A204.1 (cell line): ENCODE results near the gene RAMP1.

Source experiments
- FAIRE-seq: peaks from 2 replicates; lab custom pipeline; 2012; peaks lifted over from hg19 to GRCh38; lab: Jason Lieb, UNC

Gene RAMP1

DNA sequence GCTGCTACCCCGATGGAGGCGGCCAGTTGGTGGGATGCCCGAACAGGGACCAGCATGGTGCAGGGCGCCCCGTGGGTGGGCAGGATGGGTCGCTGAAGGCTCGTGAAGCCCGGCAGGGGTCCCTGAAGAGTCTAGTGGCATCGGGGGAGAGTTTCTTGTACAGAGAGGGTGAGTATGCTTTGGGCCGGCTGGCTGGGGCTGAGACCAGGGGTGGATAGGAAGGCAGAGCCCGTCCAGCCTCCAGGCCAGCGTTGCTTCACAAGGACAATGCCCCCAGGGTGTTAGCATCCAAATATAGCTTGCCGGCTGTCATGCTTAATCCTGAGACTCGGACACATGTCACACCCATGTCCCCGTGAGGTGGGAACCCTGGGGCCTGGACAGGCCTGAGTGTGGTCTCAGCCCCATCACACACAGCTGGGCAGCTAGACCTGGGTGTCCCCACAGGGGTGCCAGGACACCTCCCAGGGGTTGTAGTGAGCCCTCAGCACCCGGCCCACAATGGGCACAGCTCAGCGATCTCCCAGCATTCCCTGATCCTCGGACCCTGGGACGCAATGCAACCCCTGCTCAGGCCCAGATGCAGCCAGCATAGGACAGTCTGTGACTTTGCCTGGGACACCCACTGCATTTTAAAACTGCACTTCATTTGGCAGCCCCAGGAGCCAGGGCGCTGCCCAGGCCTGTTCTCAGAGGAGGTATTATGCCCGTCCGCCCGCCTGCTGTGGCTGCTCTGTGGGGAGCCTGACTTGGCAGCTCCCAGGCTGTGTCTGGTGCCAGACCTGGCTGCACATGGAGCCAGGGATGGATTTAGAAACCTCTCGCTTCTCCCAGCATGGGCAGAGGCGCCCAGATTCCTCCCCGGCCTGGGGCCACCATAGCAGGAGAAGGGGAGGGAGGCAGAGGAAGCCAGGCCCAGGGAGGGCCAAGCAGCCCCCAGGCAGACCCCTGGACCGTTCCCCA is 36.4 kb downstream of the RAMP1 start:
- FAIRE-seq = no peak

DNA sequence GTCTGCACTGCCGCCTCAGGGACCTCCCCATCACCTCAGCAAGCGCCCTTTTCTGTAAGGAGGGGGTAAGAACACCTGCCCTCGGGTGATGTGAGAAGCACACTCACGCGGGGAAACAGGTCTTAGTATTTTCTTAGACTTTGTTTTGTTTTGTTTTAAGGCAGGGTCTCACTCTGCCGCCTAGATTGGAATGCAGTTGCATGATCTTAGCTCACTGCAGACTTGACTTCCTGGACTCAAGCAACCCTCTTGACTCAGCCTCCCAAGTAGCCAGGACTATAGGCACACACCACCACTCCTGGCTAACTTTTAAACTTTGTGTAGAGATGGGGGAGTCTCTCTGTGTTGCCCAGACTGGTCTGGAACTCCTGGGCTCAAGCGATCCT is 37.1 kb downstream of the RAMP1 start:
- FAIRE-seq = no peak

- FAIRE-seq = no peak
Measured at GRCh38 chr2:237896956-237897355, 37.5 kb downstream of the RAMP1 start.

DNA sequence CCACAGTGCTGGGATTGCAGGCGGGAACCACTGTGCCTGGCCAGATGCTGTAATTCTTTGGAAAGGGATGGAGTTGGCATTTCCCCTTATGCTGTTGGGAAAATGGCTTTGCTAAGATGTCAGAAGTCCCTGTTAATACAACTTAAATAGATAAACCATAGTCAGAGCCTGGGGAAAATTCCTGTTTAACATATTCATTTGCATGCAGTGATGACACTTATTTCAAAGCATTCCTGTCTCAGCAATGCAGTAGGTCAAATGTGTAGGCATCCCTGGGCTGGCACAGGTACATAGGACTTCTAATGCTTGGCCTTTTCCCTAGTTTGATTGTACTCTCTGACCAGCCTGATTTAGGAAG is 38.6 kb downstream of the RAMP1 start:
- FAIRE-seq = no peak

DNA sequence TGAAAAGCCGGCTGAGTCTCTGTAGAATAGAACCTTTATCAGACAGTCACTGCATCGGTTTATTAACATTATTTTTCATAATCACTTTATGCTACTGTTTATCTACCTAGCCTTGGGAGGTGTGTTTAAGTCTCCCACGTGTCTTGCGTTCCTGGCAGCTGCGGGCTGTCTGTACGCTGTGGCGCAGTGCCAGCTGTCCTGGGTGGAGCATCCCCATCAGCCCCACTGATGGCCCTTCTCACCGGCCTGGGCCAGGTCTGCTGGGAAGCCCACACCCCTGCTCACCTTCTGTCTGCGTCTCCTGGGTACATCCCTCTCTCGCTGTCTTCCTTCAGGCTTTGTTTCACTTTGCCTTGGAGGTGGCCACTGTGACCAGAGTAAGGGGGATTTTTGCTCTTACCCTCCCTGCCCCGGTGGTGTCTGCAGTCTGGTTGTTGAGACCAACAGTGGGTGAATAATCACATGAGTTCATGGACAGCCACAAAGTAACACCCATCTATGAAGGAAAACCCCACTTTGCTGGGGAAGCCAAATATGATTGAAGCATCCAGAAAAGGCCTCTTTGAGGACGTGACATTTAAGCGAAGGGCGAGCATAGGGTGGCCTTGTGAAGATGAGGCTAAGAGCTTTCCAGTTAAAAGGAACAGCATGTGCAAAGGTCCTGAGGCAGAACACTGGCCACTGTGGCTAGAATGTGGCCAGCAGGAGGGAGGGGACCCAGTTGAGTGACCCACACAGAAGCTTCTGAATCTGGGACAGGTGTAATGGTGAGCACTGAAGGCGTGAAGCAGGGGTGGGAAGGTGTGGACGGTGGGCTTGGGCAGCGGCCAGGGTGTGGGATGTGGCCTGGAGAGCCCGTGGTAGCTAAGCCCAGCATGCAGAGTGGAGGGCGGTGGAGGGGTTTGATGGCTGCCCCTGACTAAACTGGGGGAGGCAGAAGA is 41.7 kb downstream of the RAMP1 start:
- FAIRE-seq = no peak

GRCh38 chr2:237901932-237902850 is 42.8 kb downstream of the RAMP1 start:
- no peak for FAIRE-seq

DNA sequence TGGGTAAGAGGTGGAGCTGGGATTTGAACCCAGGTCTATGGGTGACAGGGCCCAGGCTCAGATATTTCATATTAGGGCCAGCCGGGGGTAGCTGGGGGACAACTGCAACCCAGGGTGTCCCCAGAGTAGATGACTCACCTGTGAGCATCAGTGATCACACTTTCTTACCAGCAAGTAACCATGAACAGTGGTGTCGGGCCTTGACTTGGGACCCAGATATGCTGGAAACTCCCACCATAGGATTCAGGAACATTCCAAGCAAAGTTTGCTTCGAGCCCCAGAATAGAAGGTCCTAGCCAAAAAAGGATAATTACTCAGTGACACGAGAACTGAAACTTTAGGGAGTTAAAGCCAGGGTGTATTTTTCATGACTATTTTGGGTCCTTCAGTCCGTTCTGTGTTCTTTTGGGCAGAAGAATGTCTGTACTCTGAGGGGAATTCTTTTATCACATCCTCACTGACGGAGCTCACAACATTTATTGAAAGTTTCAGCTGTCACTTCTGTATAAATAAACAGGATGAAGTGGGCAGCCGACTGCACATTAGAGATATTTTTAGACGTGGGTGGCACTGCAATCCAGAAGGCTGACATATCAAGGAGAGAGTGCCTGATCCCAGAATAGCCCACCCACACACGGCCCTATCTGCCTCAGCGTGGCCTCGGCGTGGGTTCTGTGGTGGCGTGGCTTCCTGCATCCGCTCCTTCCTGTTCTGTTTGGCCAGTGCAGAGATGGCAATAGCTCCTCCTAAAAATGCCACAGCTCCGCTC is 45.6 kb downstream of the RAMP1 start:
- no peak for FAIRE-seq

DNA sequence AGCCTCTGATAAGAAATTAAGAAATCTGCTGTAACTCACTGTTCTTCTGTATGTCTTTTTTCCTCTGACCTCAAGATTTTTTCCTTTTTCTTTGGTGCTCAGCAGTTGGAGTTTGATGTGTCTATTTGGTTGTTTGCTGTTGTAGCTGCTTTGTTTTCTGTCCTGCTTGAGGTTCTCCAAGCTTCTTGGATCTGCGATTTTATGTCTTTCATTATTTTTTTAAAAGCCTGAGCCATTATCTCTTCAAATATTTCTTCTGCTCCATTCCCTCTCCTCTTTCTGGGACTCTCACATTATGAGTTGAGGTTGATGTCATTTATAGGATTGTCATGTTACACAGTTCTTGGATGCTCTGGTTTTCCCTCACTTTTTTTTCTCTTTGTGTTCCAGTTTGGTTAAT is 47.7 kb downstream of the RAMP1 start:
- FAIRE-seq = no peak

- FAIRE-seq = no peak
Measured at GRCh38 chr2:237909075-237909695, 49.8 kb downstream of the RAMP1 start.

GRCh38 chr2:237909801-237910475 is 50.5 kb downstream of the RAMP1 start:
- FAIRE-seq = no peak

DNA sequence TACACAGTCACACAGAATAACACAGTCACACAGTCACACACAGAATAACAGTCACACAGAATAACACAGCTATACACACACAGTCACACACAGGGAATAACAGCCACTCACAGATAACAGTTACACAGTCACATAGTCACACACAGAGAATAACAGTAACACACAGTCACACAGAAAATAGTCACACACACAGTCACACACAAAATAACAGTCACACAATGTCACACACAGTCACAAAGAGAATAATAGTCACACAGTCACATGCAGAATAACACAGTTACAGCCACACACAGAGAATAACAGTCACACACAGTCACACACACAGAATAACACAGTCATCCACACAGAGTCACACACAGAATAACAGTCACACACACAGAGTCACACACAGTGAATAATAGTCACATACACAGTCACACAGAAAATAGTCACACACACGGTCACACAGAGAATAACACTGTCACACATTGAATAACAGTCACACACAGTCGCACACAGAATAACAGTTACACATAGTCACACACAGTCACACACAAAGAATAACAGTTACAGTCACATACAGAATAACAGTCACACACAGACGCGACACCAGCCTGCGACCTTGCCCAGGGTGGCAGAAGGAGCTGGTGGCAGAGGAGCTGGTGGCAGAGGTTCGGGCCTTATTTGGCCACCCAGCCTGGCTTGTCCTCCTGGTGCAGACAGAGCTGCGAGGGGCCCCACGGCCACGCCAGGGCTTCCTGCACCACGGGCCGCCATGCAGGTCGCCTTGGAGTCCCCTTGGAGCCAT is 51.3 kb downstream of the RAMP1 start:
- no peak for FAIRE-seq

GRCh38 chr2:237911363-237912017 is 52.1 kb downstream of the RAMP1 start:
- FAIRE-seq = no peak

DNA sequence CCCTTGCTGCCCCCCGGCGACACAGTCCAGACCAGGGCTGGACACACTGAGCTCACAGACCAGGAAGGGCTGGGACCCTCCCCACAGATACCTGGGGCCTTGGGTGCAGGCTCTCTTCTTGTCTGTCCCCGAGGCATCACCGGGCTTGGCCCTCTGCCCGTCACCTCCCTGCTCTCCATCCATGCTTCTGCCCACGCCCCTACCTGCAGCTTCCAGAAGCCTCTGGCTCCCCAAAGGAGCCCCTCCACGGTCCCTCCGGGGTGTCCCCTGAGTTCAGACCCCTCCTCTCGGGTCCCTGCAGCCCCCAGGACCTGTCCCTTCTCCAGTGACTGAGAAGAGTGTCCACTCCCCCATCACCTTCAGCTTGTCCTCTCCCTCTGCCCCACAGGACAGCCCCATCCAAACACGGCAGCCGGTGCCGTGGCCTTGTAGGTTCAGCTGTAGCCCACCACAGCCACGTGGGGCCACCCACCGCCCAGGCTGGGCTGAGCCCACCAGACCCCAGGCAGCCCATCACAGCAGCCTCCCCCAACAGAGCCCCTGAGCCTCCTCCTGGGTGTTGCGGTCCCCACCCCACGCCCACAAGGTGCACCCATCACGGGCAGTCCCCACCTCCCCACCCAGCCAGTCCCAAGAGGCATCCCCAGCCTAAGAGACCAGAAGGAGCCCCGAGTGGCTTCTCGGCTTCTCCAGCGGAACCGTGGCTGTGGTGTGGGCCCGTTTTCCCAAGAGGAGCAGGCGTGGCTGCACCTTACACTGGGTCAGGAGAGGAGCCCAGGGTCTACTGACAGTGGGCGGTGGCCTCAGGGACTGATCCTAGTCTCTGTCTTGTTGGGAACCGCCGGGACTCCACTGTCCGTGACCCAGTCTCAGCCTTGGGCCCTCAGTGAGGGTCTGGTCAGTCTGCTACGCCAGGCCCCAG is 53.1 kb downstream of the RAMP1 start:
- no peak for FAIRE-seq

GRCh38 chr2:237913193-237913917 is 53.9 kb downstream of the RAMP1 start:
- no peak for FAIRE-seq

DNA sequence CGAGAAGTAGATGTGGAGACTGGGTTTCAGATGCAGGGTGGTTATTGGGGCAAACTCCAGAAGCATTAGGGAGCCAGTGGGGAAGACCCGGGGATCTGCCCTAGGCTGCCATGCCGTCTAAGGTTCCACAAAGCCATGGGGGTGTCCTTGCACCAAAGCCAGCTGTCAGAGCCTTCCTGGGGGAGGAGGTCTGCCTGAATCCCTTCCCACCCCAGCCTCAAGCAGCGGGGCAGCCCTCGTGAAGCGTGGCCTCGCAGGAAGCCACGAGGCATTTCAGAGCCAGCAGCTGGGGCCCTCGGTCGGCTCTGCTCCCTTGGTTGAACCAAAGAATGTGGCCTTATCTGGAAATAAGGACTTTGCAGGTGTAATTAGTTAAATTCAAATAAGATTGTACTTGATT is 56.2 kb downstream of the RAMP1 start:
- no peak for FAIRE-seq

DNA sequence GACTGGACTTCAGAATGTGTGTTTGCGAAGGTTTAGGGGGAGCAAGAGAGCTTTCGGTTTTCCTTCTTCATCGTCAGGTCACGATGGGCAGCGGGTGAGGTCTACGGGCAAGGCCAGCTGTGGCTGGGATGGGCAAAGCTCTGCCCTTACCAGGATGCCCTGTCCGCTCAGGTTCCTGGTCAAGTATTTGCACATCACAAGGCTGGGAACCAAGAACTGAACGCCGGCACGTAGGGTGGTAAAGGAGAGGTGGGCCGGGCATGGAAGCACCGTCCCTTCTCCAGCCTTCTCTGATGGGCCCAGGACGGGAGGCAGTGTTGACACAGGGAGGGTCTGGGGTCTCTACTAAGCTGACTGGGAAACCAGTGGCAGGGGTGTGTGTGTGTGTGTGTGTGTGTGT is 56.9 kb downstream of the RAMP1 start:
- no peak for FAIRE-seq
